Activated CD4-positive, alpha-beta memory T cell treated with anti-CD3 and anti-CD28 coated beads, Interleukin-2, amount 10 ng/mL, durations not matched to agents 7 days and 5 days (primary cell): ENCODE measurements around the gene ZNF554. TPM values are rescaled to one million over a fixed set of nuclear protein-coding genes. Genes with fewer than 3 reads are reported as not detected.

Experiments
- CTCF ChIA-PET: fragments of 350-600 bp; sonication (Branson Sonifier 250); formaldehyde crosslinking; loops from one replicate; lab custom pipeline; 2021; ENCODE audit warnings: antibody characterized with exemption, inconsistent platforms; lab: Charles Lee
- POLR2A ChIA-PET: fragments of 350-600 bp; sonication (Branson Sonifier 250); formaldehyde crosslinking; loops from one replicate; lab custom pipeline; 2021; ENCODE audit warnings: antibody characterized with exemption; lab: Charles Lee
- DNase-seq: peaks from one replicate; pipeline ENCODE4 v3.0.0-alpha.2; 2020
- H3K27ac Mint-ChIP-seq: one replicate; pipeline ENCODE4 v1.8.0; 2021; ENCODE audit warnings: mild to moderate bottlenecking, mixed read lengths
- H3K27me3 Mint-ChIP-seq: one replicate; pipeline ENCODE4 v1.8.0; 2021; ENCODE audit warnings: mixed read lengths
- H3K36me3 Mint-ChIP-seq: one replicate; pipeline ENCODE4 v1.8.0; 2021; ENCODE audit warnings: low read depth, mixed read lengths
- H3K4me1 Mint-ChIP-seq: one replicate; pipeline ENCODE4 v1.8.0; 2021; ENCODE audit warnings: mixed read lengths
- H3K4me3 Mint-ChIP-seq: one replicate; pipeline ENCODE4 v1.8.0; 2021; ENCODE audit warnings: mild to moderate bottlenecking, mixed read lengths
- H3K9me3 Mint-ChIP-seq: one replicate; pipeline ENCODE4 v1.8.0; 2021; ENCODE audit warnings: mixed read lengths
- total RNA-seq, 2 experiments: library from RNA; stranded (reverse); gene quantifications; one replicate each; pipeline ENCODE4 v1.2.3, GENCODE V29; 2021

The ZNF554 gene
- total RNA-seq, 2 experiments from 2014 or later: 2.3 to 3.0 TPM

- H3K27ac Mint-ChIP-seq: no peak overlapping the region
- H3K27me3 Mint-ChIP-seq: no peaks in the 10 kb centered on the region
- ChIA-PET CTCF (no interaction called here), POLR2A (no interaction called here)
- no peak for DNase-seq
- no peaks in the 10 kb centered on the region for H3K9me3 Mint-ChIP-seq
- no peak overlapping the region for H3K4me3 Mint-ChIP-seq
- peaks cover 32% of the 10 kb centered on the region for H3K36me3 Mint-ChIP-seq
- H3K4me1 Mint-ChIP-seq: no peaks in the 10 kb centered on the region
These were observed 13.5 kb upstream of the ZNF554 start for GRCh38 chr19:2805991-2806649.

DNA sequence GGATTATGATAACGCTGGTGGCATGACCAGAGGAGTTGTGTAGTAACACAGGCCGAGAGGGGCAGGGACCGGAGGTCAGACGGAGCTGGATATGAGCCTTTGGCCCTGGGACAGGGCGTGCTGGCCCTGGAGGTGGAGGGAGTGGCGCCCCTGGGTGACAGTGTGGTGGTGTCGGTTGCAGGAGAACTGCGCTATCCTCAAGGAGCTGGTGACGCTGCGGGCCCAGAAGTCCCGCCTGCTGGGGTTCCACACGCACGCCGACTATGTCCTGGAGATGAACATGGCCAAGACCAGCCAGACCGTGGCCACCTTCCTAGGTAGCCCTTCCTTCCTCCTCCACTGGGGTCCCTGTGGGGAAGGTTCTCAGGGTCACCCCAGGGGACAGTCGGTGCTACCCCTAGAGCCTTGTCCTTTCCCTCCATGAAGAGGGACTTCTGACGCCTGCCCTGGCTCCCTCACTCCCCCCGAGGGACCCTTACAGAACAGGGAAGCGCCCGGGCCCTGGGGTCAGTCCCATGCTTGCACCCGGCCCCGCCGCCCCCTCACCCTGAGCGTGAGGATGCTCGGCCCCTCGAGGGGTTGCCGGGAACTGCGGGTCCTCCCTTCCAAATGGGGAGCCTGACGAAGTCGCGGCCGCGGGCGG is 12.8 kb upstream of the ZNF554 start:
- Mint-ChIP-seq H3K27ac (no peak overlapping the region), H3K36me3 (peaks cover 31% of the 10 kb centered on the region), H3K27me3 (no peaks in the 10 kb centered on the region), H3K4me3 (no peak overlapping the region), H3K4me1 (no peaks in the 10 kb centered on the region), H3K9me3 (no peaks in the 10 kb centered on the region)
- ChIA-PET CTCF (no interaction called here), POLR2A (no interaction called here)
- DNase-seq: no peak

DNA sequence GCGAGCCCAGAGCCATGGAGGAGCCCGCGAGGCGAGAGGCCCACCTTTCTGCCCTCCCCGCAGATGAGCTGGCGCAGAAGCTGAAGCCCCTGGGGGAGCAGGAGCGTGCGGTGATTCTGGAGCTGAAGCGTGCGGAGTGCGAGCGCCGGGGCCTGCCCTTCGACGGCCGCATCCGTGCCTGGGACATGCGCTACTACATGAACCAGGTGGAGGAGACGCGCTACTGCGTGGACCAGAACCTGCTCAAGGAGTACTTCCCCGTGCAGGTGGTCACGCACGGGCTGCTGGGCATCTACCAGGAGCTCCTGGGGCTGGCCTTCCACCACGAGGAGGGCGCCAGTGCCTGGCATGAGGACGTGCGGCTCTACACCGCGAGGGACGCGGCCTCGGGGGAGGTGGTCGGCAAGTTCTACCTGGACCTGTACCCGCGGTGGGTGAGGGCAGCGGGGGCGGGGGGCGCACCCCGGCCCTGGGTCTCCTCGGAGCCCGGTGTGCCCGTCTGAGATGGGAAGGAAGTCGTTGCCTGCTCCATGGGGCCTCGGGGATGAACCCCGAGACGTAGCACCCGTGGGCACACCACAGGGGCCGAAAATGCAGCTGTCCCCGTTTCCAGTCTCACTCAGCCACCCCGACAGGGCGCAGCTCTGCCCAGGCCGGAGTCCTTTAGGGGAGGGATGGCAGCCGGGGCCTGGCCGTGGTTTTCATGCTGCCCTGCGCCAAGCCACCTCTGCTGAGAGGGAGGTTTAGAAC is 12.1 kb upstream of the ZNF554 start:
- no peak overlapping the region for H3K27ac Mint-ChIP-seq

DNA sequence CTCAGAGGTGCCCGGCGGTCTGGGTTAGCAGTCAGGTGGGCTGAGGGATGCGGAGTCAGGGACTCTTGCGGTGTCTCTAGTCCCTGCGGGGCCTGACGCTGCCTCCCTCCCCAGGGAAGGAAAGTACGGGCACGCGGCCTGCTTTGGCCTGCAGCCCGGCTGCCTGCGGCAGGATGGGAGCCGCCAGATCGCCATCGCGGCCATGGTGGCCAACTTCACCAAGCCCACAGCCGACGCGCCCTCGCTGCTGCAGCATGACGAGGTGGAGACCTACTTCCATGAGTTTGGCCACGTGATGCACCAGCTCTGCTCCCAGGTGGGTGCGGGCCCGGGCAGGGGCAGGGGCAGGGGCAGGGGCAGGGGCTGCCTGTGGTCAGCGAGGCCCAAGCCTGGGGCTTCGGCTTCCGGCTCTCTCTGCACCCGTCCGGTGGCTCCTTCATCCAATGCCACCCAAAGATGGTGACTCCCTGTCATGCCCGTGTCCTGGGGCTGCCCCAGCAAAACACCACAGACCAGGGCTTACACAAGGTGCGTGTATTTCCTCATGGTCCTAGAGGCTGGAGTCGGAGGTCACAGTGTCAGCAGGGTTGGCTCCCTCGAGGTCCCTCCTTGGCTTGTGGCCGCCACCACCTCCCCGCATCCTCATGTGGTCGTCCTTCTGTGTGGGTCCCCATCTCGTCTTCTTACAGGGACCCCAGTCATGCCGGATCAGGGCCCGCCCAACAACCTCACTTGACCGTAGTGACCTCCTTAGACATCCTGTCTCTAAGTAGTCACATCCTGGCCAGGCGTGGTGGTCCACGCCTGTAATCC is 11.3 kb upstream of the ZNF554 start:
- H3K4me3 Mint-ChIP-seq: no peak overlapping the region
- no peaks in the 10 kb centered on the region for H3K4me1 Mint-ChIP-seq
- H3K9me3 Mint-ChIP-seq: no peaks in the 10 kb centered on the region
- POLR2A ChIA-PET: no interaction called here
- no peak for DNase-seq
- H3K27ac Mint-ChIP-seq: no peak overlapping the region
- CTCF ChIA-PET: interaction anchor here (1.0 kb wide), 1 partner anchor 11 kb away, joined by 3 read pairs; the partner anchor contains the start of gene ZNF554
- peaks cover 23% of the 10 kb centered on the region for H3K36me3 Mint-ChIP-seq
- no peaks in the 10 kb centered on the region for H3K27me3 Mint-ChIP-seq

More for the DNA sequence above, 12.1 kb upstream of the ZNF554 start:
- Mint-ChIP-seq H3K4me1 (no peaks in the 10 kb centered on the region), H3K27me3 (no peaks in the 10 kb centered on the region), H3K36me3 (peaks cover 29% of the 10 kb centered on the region), H3K9me3 (no peaks in the 10 kb centered on the region), H3K4me3 (no peak overlapping the region)
- CTCF ChIA-PET: no interaction called here
- POLR2A ChIA-PET: no interaction called here
- no peak for DNase-seq

DNA sequence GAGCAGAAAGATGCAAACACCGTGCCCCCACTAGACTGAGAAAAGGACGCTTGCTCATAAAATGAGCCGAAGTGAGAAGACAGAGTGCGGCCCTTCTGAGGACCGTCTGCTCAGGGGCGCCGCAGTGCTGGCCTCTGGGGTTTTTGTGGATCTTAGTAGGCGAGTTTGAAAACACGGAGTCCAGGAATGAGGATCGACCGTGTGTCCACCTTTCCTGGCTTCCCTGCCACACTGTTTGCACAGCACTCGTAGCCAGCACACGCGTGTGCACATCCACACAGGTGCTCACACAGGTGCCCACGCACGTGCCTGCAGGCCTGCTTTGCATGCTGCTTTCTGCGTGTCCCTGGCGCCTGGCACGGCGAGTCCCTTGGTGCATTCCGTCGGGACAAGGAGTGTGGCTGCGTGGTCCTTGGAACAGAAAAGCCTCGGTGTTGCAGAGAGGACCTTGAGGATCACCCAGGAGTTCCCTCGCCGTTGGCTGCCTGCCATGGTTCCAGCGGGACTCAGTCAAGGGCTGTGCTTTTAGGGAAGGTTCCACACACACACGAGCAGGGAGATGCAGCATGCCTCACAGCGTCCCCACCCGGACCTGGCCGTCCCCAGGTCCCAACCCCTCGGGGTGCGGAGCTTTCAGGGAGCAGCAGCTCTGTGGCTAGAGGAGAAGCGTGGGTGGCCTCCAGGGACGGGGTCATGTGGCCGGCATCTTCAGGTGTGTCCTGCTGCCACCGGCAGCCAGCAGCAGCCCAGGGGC is 10.1 kb upstream of the ZNF554 start:
- Mint-ChIP-seq H3K4me1 (no peaks in the 10 kb centered on the region), H3K27me3 (no peaks in the 10 kb centered on the region), H3K27ac (no peak overlapping the region), H3K4me3 (no peak overlapping the region), H3K9me3 (no peaks in the 10 kb centered on the region), H3K36me3 (peaks cover 22% of the 10 kb centered on the region)
- POLR2A ChIA-PET: no interaction called here
- no peak for DNase-seq
- CTCF ChIA-PET: interaction anchor here (1.0 kb wide), 1 partner anchor 10 kb away, joined by 3 read pairs; the partner anchor contains the start of gene ZNF554

GRCh38 chr19:2810141-2811091 is 9.3 kb upstream of the ZNF554 start:
- H3K36me3 Mint-ChIP-seq: peaks cover 18% of the 10 kb centered on the region
- ChIA-PET CTCF (no interaction called here), POLR2A (no interaction called here)
- no peaks in the 10 kb centered on the region for H3K27me3 Mint-ChIP-seq
- H3K4me3 Mint-ChIP-seq: no peak overlapping the region
- no peak for DNase-seq
- no peaks in the 10 kb centered on the region for H3K4me1 Mint-ChIP-seq
- no peaks in the 10 kb centered on the region for H3K9me3 Mint-ChIP-seq
- H3K27ac Mint-ChIP-seq: no peak overlapping the region

DNA sequence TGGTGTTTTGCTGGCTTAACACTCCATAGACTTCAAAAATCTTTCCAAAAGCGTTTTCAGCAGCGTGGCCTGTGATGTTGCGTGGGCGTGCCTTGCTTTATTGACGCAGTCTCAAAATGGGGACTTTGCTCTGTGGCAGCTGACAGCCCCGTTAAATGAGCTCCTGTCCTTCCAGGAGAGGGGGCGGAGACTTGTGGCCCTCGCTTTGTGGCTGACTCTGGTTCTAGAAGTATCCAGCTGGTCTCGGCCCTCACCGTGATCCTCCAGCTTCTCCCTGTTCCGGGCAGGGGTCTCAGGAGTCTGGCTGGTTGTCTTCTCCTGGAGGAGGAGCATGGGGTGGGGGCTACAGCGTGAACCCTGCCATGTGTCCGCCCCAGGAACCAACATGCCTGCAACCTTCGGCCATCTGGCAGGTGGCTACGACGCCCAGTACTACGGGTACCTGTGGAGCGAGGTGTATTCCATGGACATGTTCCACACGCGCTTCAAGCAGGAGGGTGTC is 8.4 kb upstream of the ZNF554 start:
- H3K27me3 Mint-ChIP-seq: no peaks in the 10 kb centered on the region
- no peak overlapping the region for H3K4me3 Mint-ChIP-seq
- H3K9me3 Mint-ChIP-seq: no peaks in the 10 kb centered on the region
- no peak for DNase-seq
- no peak overlapping the region for H3K27ac Mint-ChIP-seq
- CTCF ChIA-PET: no interaction called here
- POLR2A ChIA-PET: no interaction called here
- no peaks in the 10 kb centered on the region for H3K4me1 Mint-ChIP-seq
- H3K36me3 Mint-ChIP-seq: peaks cover 19% of the 10 kb centered on the region

GRCh38 chr19:2811735-2812413 is 7.8 kb upstream of the ZNF554 start:
- H3K27ac Mint-ChIP-seq: no peak overlapping the region
- no peaks in the 10 kb centered on the region for H3K27me3 Mint-ChIP-seq
- no peaks in the 10 kb centered on the region for H3K9me3 Mint-ChIP-seq
- no peaks in the 10 kb centered on the region for H3K4me1 Mint-ChIP-seq
- DNase-seq: no peak
- H3K36me3 Mint-ChIP-seq: peaks cover 15% of the 10 kb centered on the region
- H3K4me3 Mint-ChIP-seq: no peak overlapping the region
- ChIA-PET POLR2A (no interaction called here), CTCF (no interaction called here)

- Mint-ChIP-seq H3K36me3 (peaks cover 15% of the 10 kb centered on the region), H3K9me3 (no peaks in the 10 kb centered on the region), H3K4me3 (no peak overlapping the region), H3K27ac (no peak overlapping the region), H3K27me3 (no peaks in the 10 kb centered on the region), H3K4me1 (no peaks in the 10 kb centered on the region)
- ChIA-PET POLR2A (no interaction called here), CTCF (no interaction called here)
- DNase-seq: no peak
These were observed 7.0 kb upstream of the ZNF554 start for GRCh38 chr19:2812414-2813234.

DNA sequence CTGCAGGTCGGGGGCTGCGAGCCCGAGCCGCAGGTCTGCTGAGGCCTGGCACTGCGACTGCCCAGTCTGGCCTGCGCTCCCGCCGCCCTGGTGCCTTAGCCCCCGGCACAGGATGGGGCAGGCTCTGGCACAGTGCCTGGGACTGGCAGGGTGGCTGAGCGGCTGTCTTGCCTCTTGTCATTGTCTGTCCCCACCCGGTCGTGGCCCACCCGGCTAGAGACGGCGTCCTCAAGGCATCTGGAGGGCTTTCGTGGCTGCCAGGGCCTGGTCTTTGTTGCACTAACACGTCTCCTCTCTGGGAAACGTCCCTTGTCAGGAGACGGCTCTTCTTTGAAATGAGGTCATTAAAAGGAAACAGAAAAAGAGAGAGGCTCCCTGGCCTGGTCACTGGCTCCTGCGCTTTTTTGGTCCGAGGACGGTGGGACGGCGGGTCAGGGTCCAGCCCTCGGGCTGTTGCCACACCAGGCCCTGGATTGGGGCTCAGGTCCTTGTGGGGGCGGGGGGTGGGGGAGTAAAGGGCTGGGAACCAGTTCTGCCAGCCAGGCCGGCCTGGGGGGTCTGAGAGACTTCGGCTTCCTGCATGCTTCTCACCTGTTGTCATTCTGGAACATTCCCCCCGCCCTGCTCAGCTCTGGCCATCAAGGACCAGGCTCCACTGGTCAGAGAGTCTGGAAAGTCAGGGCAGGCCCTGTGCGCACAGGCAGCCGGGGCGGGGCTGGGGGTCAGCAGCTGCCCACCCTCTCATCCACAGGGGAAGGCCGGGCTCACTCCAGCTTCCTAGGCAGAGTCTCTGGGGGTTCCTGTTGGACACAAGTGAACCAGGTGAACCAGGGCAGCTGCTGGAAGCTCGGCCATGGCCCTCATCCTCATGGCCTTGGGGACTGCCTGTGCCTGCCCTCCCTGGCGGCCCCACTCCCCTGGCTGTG is 6.2 kb upstream of the ZNF554 start:
- ChIA-PET CTCF (no interaction called here), POLR2A (no interaction called here)
- Mint-ChIP-seq H3K27me3 (no peaks in the 10 kb centered on the region), H3K4me3 (no peak overlapping the region), H3K4me1 (no peaks in the 10 kb centered on the region), H3K36me3 (peaks cover 15% of the 10 kb centered on the region), H3K27ac (no peak overlapping the region), H3K9me3 (no peaks in the 10 kb centered on the region)
- no peak for DNase-seq
